Epidermal melanocyte (primary cell): ENCODE data around the gene IKZF5.

ENCODE experiments used
- DNase-seq: peaks from one replicate; pipeline ENCODE4 v3.0.0; 2011; ENCODE audit warnings: low spot score; ENCODE audit not compliant: insufficient read length

IKZF5 gene

GRCh38 chr10:123016228-123016627 lies 7.6 kb upstream of the IKZF5 start:
- DNase-seq, result no peak

DNA sequence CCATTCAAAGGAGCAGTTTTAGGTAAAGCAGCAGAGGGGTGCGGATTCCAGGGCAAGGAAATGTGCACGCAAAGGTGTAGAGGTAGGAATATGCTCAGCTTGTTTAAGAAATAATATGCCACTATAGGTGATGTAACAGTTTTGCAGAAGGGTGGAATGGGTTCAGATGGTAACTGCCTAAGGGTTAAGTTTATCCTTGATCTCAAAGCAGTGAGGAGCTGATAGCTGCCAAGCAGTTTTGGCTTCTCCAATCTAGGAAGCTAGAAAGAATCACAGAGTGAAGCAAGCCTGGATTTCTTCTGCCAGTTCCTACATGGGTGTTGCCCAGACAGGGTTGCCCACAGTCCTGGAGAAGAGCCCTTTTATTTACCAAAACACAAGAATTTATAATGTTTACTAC lies 6.2 kb upstream of the IKZF5 start:
- no peak for DNase-seq

- no peak for DNase-seq
Measured at GRCh38 chr10:123013456-123014419, 5.1 kb upstream of the IKZF5 start.

GRCh38 chr10:123011987-123012386 lies 3.4 kb upstream of the IKZF5 start:
- no peak for DNase-seq

DNA sequence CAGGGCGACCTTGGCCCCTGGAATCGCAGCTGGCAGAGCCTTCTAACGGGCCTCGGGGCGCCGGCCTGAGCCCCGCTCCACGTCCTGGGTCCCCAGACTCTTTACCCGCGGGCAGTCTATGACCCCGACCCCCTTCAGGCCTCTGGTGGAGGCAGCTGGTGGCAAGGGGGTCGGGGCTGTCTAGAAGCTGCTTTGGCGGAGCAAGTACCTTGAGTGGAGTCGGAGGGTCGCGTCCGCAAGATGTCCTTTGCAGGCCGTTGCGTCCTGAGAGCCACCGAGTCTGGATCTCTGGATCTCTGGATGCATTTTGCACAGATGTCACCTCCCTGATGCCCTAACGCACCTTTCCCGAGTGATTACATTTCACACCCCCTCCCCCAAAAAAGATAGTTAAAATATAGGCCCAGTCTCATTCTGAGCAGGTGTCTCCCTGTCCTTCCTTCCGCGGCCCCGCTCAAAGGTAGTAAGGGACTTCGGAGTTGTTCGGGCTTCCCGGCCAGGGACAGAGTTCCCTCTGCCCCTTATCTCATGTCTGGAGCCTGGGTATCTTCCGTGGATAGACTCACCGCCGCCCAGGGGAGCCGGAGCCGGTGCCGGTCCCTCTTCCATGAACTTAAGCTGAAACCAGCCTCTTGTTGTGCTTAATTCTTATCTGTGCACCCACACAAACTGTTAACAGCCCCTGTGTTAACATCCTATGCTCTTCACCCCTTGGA lies 668 bp upstream of the IKZF5 start:
- DNase-seq, result no peak

- no peak for DNase-seq
Measured at GRCh38 chr10:123007558-123008354, 839 bp downstream of the IKZF5 start.

GRCh38 chr10:123004298-123004697 lies 4.3 kb downstream of the IKZF5 start:
- DNase-seq, result no peak

DNA sequence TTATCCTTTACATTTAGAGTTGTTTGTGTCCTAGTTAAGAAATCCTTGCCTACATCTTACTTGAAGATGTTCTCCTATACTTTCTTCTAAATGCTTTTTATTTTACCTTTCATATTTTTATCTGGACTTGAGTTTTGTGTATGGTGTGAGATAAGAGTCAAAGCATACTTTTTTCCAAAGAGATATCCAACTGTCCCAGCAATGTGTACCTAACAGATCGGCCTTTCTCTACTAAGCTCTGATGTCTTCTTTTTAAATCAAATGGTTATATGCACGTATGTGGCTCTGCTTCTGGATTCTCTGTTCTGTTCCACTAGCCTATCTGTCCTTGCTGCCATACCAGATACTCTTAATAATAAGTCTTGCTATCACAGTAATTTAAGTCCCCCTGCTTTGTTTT lies 7.2 kb downstream of the IKZF5 start:
- DNase-seq, result no peak

- no peak for DNase-seq
Measured at GRCh38 chr10:123000155-123000554, 8.4 kb downstream of the IKZF5 start.

GRCh38 chr10:122999347-122999746 lies 9.2 kb downstream of the IKZF5 start:
- no peak for DNase-seq

DNA sequence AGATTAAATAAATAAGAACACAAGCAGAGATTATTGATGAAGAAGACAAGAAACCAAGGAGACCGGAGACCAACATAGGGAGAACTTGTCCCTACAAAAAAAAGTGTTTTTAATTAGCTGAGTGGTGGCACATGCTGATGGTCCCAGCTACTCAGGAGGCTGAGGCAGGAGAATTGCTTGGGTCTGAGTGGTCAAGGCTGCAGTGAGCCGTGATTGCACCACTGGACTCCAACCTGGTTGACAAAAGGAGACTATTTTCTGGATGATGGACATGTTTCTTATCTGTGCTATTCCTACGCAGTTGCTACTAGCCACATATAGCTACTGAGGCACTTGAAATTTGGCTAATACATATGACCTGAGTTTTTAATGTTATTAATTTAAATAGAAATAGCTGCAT lies 9.7 kb downstream of the IKZF5 start:
- no peak for DNase-seq

DNA sequence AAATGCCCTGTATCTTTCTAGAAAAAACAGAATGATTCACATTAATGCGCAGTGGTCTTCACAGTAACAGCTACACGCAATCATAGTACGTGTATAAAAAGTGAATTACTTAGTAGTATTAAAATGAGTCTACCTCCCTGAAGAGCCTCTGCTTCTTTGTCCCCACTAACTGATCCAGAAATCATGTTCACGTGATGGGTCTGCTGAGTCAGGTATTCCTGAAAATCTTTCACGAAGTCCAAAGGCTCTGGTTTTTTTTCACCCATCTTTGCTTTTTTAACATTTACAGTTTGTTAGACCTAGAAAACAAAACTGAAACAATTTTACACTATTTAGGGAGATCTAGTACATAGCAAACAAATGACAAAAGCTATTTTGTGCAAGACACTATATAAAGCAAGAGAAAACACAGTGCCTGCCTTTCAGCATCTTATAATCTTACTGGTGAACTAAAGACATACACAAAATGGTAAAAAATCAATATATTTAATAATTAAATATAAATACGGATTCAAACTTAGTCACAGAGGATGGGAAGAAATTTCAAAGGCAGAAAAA lies 10.2 kb downstream of the IKZF5 start:
- DNase-seq, result no peak

DNA sequence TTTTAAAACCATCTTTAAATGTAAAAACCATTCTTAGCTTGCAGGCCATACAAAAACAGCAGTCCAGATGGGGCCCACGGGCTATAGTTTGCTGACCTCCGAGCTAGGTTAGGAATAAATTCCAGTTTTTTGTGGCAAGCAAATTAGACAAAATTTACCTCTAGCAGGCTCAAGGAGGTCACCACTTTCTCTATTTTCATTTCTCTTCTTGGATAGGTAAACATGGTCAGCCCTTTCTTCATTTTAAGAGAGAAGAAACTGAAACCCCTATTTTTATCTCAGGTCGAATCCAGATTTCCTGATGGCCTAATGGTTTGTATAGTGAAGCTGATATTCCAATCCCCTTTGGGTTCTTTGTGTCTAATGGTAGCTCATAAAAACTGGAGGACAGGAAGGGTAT lies 10.7 kb downstream of the IKZF5 start:
- DNase-seq, result no peak

DNA sequence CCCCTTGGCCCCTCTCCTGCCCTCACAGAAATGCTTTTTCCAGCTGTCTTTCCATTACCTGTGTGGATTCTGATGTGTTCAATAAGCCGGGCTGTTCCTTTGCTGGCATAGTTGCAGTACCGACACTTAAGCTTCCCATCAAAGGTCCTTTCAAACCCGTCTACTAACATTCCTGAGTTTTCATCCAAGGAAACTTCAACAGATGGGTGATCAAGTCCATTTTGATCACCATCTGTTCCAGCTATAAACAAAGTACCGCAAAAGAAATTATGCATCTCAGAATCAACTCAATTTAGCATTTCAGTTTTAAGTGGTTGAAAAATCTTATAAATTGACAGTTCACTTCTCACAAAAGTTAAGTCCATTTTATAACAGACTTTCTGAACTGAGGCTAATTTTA lies 12.7 kb downstream of the IKZF5 start:
- DNase-seq, result no peak

- DNase-seq, result no peak
Measured at GRCh38 chr10:122993797-122994336, 14.7 kb downstream of the IKZF5 start.

- no peak for DNase-seq
Measured at GRCh38 chr10:122992031-122992585, 16.5 kb downstream of the IKZF5 start.

DNA sequence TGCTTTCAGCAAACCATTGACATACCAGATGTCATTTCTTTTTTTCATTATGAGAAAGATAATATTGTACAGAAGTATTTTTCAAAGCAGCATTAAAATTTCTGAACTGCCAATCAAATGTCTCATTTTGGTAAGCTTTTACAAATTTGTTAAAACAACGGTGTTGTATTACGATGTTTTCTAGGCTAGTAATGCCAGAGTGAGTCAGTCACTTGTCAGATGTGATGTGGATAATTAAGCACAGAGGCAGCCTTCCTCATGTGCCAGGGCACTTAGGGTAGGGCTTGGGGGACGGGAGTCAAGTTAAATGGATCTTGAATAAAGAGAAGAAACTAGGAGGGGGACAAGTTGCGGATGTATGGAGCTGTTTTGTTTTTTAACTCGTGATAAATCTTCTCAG lies 18.3 kb downstream of the IKZF5 start:
- DNase-seq, result no peak

DNA sequence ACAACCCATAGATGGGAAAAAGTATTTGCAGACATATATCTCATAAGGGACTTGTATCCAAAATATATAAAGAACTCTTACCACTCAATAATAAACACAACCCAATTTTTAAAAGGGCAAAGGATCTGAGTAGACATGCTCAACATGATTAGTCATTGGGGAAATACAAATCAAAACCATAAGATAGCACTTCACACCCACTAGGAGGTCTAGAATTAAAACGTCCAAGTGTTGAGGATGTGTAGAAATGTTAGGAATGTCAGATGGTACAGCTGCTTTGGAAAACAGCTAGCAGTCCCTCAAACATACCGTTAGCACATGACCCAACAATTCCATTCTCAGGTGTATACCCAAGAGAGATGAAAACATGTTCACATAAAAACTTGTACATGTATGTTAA lies 20.1 kb downstream of the IKZF5 start:
- no peak for DNase-seq

DNA sequence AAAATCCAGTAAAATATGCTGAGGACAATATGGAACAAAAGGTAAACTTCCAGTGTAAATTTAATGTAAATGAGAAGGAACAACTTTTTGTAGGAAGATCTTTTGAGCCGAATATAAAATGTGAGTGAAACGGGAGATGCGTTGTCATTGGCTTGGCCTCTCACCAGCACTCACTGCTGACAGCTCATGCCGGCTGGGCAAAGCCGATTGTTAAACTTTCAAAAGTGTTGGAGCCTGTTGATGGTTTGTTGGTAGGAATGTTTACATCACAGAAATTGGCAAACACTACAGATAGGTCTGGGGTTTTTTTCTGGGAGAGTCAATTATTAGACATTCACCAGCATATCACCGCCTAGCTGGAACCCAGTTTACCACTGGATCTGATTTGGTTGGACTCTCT lies 22.3 kb downstream of the IKZF5 start:
- DNase-seq, result no peak

GRCh38 chr10:122984708-122985107 lies 23.9 kb downstream of the IKZF5 start:
- no peak for DNase-seq

DNA sequence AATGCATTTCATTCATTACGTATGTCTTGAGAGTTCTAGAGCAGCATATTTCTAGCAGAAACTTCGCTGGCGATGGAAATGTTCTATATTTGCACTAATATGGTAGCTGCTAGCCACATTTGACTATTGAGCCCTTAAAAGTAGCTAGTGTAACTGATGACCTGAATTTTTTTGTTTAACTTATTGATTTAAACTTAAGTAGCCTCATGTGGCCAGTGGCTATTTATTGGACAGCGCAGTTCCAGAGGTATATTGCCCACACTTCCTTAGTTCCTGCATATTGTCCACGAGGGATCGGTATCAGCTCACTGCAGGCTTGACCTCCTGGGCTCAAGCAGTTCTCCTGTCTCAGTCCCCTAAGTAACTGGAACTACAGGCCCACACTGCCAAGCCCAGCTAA lies 24.7 kb downstream of the IKZF5 start:
- DNase-seq, result no peak
